Measurements from ENCODE around the gene COX6A2.
A peak's percentile ranks its signal among the peaks of the same experiment; 100 is the strongest.
"Not testable (repeated sequence)": the region's sequence is repeated elsewhere in the genome, so short reads cannot be mapped to it uniquely, and the experiment has no call there.

COX6A2 gene

DNA sequence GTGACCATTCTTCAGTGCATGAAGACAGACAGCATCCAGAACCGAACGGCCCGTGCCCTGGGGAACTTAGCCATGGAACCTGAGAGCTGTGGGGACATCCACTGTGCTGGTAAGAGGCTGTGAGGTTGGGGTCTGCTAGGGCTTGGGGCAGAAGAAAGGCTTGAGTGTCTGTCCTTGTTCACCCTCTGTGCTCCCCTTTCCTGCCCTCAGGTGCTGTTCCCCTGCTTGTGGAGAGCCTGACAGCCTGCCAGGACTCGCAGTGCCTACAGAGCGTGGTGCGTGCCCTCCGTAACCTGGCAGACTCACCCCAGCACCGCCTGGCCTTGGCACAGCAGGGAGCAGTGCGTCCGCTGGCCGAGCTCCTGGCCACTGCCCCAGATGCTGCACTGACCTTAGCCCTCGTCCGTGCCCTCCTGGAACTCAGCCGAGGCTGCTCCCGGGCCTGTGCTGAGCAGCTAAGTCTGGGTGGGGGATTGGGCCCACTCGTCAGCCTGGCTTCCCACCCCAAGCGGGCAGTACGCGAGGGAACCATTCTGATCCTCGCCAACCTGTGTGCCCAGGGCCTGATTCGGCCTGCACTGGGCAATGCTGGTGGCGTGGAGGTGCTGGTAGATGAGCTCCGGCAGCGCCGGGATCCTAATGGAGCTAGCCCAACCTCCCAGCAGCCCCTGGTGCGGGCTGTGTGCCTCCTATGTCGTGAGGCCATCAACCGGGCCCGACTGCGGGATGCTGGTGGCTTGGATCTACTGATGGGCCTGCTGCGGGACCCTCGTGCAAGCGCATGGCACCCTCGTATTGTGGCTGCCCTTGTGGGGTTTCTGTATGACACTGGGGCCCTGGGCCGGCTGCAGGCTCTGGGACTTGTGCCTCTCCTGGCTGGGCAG lies 34.0 kb upstream of the COX6A2 start:
- no peak for DNase-seq

DNA sequence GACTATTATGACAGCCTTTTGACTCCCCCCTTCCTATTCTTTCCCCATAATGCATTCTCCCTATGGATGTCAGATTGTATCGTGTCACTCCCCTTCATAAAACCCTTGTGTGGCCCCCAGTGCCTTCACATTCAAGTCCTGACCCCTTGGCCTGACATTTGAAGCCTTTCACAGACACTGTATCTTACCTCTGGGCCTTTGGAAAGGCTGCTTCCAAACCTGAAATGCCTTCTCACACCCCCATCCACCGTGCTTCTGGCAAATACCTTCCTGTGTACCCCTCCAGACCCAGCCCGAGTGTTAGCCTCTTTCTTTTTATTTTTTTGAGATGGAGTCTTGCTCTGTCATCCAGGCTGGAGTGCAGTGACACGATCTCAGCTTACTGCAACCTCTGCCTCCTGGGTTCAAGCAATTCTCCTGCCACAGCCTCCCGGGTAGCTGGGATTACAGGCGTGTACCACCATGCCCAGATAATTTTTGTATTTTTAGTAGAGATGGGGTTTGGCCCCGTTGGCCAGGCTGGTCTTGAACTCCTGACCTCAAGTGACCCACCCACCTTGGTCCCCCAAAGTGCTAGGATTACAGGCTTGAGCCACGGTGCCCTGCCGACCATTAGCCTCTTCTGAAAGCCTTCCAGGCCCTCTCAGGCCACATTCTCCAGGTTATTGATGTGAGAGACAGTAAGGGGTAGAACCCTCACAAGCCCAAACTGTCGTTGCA lies 33.2 kb upstream of the COX6A2 start:
- no peak for DNase-seq

DNA sequence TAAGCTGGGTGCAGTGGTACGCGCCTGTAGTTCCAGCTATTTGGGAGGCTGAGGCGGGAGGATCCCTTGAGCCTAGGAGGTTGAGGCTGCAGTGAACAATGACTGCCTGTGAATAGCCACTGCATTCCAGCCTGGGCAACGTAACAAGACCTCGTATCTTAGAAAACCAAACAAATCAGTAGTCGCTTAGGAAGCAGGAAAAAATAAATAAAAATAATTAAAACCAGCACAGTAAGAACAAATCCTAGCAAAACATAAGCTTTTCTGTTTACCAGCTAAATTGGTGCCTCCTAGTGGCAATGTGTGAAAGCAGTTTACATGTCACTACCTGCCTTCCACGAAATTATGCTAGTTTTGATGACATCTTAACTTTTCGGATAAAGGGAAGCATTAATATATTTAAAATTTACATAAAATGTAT lies 32.4 kb upstream of the COX6A2 start:
- no peak for DNase-seq

DNA sequence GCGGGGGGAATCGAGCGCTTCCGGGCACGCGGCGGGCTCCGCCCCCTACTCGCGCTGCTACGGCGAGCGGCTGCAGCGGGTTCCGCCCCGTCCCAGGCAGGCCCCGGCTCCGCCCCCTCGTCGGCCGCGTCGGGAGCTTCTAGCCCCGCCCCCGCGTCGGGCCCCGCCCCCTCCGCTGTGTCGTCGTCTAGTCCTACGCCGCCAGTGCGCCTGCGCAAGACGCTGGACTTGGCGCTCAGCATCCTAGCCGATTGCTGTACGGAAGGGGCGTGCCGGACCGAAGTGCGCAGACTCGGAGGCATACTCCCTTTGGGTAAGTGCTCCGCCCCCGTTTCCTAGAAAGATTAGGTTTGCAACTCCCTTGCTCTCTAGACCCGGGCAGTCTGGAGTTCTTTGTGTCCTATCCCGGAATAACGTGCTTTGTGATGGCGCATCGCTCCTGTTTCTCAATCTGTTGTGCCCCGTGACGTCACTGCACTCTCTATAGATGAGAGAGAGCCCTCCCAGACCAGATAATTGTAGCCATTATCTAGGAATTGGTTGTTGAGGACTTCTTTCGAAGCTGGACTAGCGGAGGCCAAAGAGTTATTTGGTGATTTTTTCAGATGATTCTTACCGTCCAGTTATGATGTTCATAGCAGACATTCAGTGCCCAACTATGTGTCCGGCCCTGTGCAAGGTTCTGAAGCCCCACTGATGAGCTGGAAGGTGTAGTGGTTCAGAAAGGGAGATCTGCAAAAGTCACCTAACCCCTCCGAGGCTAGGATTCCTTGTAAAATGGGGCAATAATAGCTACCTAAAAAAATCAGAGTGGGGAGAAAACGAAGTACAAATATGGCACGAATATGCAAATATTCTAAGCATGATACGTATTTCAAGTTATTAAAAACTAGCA lies 31.8 kb upstream of the COX6A2 start:
- DNase-seq: peak; percentile 100

DNA sequence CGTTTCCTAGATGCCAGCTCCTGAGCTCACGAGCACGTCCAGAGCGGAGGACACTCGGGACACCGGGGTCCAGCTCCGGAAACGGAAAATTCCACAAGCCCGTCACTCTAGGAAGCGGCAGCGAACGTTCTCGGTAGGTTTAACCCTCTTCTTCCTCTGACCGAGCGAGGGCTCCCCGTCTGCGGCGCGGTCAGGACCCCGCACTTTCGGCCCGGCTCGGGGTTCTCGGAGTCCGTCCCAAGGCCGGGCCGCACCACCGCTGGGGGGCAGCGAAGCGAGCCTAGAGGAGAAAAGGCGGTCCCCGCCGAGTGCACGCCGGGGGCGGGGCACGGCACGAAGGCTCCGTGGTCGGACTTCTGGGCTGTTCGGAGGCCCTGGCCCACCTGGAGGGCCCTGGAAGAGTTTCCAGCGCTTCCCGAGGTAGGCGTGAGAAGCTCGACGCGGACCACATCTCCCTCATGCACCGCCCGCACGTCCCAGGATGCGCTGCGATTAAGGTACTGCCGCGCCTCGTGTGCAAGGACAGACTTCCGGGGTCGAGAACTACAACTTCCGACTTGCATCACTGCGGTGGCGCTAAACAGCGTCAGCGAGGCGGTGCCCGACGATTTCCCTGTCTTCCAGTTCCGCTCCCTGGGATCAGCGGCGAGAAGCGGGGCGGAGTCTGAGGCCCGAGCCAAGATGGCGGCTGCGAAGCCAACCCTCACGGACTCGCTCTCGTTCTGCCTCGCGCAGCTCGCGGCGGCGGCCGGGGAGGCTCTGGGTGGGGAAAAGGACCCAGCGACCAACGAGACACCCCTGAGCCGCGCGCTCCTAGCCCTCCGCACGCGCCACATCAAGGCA lies 30.9 kb upstream of the COX6A2 start, which contains the start of gene ARMC5:
TSS of gene ARMC5 (plus strand) at position 658 of the 843 bp plus-strand sequence. CDS start at position 682, 24 bp downstream.
- peak; percentile 96 for DNase-seq

DNA sequence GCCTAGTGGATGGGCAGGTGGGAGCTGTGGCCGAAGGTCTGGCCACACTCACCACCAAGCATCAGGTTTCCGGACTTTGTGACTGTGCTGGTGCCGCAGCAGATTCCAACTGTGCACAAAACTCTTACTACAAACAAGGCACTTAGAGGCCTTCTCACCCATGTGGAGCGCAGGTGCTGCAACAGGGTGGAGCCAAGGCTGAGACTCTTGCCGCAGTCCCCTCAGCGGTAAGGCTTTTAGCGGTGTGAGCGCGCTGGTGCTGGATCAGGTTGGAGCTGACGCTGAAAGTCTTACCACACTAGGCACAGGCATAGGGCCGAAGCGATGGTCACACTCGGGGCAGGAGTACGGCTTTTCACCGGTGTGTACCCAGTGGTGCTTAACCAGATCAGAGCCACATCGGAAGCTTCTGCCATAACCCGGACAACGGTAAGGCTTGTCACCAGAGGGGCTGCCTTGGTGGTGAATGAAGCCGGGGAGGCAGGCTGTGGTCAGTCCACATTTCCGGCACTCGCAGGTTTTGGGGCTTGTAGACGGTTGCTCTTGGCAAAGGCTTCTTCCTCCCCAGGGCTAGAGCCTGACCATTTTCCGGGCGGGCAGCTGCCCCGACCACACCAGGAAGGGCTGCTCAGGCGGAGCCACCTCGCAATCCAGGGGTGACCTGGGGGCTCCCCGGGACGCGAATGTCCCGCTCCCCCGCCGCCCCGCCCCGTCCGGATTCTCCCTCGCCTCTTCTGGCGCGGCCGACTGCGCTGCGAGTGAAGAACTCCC lies 30.1 kb upstream of the COX6A2 start:
- DNase-seq: peak; percentile 53

DNA sequence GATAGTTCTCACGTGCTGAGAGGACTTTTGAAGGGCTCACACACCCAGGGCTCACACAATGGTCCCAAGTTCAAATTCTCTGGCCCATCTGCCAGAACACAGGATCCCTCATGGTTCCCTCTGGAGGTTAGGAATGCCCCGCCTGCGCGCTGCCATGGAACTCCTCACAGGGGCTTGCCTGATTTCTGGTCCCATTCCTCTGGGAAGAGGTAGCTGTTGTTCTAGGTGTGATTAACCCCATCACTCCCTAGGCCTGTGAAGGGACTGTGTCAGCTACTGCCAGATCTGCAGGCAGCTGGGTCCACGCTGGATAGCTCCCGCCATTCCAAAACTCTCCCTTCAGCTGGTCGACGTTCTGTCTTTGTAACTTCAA lies 28.8 kb upstream of the COX6A2 start:
- DNase-seq: no peak

DNA sequence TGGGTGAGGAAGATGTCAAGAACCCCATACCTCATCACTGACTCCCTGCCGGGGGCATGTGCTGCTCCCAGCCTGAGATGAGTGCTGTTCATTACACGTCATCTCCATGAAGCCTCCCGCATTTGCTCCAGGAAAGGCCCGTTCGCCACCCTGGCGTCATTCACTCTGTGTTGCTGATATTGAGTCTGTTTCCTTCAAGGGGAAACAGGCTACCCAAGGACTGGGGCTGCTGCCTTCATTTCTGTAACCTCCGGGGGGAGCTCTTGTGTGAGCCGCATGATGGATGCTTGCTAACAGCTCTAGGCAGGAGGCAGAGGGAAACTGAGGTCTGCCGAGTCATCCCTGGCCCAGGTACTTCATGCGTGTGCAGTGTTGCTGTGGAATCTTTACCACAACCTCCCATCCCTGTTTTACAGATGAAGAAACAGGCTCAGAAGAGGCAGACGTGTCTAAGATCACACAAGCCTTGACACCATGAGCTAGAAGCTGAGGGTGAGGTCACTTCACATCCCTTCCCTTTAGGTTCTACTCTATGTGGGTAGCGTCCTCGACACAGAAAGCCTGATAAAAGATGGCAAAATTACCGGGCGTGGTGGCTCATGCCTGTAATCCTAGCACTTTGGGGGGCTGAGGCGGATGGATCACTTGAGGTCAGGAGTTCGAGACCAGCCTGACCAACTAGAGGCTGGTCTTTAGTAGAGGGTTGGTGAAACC lies 27.6 kb upstream of the COX6A2 start:
- no peak for DNase-seq

DNA sequence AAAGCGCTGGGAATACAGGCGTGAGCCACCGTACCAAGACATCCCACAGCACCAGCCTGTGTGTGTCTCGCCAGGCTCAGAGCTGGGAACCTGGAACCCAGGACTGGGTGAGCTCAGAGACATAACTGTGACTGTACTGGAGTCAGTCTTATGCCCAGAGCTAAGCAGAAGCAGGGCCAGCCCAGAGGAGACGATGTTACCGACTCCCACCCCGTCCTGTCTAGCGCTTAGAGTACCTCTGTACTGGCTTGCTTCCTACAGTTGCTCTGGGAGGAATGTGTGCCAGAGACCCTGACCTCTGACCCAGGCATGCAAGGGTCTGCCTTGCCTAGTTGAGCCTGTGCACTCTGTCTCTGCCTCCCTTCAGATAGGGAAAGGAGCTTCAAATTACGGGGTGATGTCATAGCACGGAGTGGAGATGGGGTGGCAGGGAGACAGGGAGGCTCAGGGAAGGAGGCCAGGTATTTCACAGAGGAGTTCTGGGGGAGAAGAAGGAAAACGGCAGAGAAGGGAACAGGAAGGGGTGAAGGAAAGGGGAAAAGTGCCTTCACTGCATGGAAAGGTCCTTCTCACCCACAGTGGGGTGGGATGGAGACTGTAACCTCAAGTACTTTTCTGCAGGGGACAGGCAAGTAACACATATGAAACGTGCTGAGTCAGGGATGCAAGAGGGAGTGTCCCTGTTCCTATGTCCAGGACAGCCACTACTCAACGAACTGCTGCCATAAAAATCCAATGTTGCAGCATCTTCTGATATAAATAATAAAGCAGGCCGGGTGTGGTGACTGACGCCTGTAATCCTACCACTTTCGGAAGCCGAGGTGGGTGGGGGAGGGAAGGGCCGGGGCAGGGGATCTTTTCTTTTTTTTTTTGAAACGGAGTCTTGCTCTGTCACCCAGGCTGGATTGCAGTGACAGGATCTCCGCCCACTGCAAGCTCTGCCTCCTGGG lies 25.4 kb upstream of the COX6A2 start:
- no peak for DNase-seq

DNA sequence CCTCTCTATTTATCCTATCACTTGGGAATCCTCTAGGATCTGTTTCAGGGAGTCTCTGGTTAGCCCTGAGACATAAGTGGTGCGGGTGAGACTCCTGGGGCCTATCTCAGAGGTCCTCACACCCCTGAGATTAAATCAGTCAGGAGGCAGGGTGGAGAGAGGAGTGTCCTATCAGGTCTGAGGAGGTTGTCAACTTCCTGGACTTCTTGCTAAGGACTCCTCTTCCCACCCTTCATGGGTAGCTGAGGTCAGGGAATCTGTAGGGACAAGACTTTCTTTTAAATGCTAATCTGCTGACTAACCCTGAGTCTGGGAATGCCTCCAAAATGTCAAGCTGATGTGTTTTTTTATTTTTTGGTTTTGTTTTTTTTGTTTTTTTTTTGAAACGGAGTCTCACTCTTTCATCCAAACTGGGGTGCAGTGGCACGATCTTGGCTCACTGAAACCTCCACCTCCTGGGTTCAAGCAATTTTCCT lies 24.5 kb upstream of the COX6A2 start:
- no peak for DNase-seq

DNA sequence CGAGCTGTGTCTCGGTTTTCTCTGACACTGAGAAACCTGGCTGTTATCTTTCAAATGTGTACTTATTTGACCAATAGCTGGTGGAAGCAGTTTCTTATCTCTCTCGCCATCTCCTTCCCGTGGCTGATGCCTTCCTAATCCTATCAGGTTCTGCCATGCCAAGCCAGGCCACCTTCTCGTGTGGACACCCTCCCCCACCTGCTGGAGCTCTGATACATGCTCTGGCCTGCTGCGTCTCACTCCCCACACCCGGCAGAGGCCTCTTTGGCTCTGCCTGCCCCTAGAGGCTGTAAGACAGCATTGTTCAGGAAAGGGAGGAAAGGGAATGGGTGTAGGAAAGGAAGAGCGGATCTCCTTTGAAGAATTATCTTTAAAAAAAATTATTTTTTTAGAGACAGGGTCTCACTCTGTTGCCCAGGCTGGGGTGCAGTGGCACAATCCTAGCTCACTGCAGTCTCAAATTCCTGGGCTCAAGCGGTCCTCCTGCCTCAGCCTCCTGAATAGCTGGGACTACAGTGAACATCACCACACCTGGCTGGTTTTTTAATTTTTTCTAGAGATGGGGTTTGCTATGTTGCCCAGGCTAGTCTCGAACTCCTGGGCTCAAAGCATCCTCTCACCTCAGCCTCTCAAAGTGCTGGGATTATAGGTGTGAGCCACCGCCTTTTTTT lies 23.7 kb upstream of the COX6A2 start:
- DNase-seq: no peak

DNA sequence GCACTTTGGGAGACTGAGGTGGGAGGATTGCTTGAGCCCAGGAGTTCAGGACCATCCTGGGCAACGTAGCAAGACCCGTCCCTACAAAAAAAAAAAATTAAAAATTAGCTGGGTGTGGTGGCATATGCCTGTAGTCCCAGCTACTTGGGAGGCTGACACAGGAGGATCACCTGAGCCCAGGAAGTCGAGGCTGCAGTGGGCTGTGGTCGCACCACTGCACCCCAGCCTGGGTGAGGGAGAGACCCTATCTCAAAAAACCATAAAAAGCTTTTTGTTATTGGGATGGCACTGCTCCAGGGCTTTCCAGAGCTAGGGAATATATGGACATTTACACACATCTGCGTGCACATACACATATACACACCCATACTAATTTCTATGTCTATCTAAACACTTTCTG lies 23.0 kb upstream of the COX6A2 start:
- no peak for DNase-seq

DNA sequence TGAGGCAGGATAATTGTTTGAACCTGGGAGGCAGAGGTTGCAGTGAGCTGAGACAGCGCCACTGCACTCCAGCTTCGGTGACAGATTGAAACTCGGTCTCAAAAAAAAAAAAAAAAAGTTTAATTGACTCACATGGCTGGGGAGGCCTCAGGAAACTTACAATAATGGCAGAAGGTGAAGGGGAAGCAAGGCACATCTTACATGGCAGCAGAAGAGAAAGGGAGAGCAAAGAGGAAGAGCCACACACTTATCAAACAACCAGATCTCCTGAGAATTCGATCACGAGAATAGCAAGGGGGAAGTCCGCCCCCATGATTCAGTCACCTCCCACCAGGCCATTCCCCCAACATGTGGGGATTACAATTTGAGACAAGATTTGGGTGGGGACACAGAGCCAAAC lies 17.8 kb upstream of the COX6A2 start:
- DNase-seq: not testable (repeated sequence)

DNA sequence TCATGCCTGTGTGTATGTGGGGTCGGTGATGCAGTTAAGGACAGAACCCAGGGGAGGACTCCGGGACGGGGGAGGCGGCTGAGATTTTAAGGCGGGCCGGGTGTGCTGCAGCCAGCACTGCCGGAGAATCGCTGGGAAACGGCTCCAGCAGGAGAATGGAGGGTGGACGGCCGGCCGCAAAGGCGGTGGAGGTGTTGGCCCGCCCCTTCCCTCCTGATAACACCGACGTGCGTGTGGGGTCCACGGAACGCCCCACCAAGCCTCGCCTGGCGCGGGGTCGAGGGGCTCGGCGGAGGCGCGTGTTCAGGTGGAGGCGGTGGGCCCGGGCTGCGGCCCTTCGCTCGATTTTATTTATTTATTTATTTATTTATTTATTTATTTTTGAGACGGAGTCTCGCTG lies 13.8 kb upstream of the COX6A2 start:
- no peak for DNase-seq

DNA sequence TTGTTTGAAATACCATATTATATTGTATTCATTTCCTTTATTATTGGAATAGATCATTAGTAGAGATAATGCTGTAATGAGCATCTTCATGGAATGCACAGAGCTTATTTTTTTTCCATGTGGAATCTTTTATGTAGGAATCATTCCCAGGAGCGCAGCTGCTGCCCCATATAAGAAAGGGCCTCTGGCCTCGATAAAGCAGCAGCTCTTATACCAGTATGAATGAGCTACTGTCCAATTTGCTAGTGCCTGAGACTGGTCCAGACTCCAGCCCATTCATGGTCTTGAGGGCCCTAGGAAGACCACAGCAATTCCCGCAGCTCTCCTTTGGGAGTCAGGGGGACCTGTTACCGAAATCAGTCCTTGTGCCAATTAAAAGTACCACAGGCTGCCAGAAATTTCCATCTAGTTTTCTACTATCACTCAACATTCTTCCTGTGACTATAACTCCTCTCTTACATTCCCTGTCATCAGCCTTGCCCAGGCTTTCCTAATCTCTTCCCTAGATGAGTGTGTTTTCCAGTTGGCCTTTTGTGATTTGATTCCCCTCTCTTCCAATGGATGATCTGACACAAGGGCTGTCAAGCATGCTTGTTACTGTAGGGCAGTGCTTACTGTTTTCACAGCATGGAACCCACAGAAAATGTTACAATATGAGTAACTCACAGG lies 12.5 kb upstream of the COX6A2 start:
- DNase-seq: no peak

DNA sequence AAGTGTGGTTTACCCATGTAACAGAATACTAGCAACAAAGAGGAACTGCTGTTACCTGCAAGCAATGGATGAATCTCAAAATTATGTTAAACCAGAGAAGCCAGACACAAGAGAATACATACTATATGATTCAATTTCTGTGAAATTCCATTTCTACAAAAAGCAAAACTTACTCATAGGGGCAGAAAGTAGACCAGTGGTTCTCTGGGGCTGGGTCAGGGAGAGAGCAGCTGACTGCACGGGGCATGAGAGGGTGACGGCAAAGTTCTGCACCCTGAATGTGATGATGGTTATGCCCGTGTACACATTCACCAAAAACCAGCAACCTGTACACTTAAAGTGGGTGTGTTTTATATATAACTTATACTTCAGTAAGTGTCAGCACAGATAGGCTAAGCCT lies 11.4 kb upstream of the COX6A2 start:
- no peak for DNase-seq

DNA sequence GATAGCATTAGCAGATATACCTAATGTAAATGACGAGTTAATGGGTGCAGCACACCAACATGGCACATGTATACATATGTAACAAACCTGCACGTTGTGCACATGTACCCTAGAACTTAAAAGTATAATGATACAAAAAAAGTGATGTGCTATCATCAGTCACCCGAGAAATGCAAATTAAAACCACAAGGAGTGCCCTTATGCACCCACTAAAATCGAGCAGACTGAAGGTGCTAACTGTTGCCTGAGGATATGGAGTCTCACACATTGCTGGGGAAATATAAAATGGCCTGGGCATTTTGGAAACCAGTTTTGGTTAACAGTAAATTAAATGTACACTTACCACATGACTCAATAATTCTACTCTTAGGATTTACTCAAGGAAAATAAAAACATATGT lies 10.9 kb upstream of the COX6A2 start:
- not testable (repeated sequence) for DNase-seq

DNA sequence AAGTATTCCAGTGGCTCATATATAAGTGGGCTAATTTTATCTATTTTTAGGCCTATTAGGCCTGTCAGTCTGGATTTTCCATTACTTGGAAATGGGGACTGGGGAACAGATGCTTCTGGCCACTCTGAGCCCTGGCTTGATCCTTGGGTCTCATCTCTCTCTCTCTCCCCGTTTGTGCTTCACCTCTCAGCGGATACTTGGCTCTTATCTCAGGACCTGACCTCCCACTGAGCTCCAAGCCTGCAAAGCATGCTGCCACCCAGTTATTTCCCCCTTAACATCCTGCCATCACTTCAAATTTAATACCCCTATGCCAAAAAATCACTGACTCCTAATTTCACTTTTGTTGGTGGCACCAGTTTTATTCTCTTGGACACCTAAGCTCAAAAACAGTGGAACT lies 10.3 kb upstream of the COX6A2 start:
- DNase-seq: no peak
